Measurements from ENCODE around the gene USP40.

DNA sequence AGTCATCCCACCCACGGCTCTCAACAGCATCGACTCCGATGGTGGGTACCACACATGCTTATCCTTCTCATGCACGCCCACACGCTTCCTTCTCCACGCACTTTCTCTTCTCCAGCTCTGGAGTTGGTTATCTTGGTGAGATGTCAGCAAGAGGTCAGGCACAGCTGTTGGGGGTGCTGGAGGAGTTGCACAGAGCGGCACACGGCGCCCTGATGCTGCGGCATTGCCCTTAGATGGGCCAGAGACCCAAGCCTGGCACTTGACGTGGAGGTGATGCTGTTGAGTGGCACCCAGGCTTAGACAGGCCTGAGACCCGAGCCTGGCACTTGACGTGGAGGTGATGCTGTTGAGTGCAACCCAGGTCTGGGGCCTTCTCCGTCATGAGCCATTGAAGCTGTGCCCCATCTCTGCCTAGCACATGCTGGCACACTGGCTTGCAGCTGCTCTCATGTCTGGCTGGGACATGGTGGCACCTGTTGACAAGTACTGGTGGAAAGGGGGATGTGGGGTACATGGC, 129.1 kb downstream of the USP40 start:
- TF ChIP-seq, protein P1, sequence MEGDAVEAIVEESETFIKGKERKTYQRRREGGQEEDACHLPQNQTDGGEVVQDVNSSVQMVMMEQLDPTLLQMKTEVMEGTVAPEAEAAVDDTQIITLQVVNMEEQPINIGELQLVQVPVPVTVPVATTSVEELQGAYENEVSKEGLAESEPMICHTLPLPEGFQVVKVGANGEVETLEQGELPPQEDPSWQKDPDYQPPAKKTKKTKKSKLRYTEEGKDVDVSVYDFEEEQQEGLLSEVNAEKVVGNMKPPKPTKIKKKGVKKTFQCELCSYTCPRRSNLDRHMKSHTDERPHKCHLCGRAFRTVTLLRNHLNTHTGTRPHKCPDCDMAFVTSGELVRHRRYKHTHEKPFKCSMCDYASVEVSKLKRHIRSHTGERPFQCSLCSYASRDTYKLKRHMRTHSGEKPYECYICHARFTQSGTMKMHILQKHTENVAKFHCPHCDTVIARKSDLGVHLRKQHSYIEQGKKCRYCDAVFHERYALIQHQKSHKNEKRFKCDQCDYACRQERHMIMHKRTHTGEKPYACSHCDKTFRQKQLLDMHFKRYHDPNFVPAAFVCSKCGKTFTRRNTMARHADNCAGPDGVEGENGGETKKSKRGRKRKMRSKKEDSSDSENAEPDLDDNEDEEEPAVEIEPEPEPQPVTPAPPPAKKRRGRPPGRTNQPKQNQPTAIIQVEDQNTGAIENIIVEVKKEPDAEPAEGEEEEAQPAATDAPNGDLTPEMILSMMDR (IDR thresholded peaks at IDR 0.05), result no peak
- TF ChIP-seq POLR2A (IDR thresholded peaks at IDR 0.05) (no peak), EP300 (IDR thresholded peaks at IDR 0.05) (no peak)

Measured in ovary (tissue), 3 donors.